ENCODE data around the gene HBZ. TPM values are rescaled to one million over a fixed set of nuclear protein-coding genes. Genes with fewer than 3 reads are reported as not detected.

Gene HBZ
- total RNA-seq, 1 experiment from 2014 or later = not detected

DNA sequence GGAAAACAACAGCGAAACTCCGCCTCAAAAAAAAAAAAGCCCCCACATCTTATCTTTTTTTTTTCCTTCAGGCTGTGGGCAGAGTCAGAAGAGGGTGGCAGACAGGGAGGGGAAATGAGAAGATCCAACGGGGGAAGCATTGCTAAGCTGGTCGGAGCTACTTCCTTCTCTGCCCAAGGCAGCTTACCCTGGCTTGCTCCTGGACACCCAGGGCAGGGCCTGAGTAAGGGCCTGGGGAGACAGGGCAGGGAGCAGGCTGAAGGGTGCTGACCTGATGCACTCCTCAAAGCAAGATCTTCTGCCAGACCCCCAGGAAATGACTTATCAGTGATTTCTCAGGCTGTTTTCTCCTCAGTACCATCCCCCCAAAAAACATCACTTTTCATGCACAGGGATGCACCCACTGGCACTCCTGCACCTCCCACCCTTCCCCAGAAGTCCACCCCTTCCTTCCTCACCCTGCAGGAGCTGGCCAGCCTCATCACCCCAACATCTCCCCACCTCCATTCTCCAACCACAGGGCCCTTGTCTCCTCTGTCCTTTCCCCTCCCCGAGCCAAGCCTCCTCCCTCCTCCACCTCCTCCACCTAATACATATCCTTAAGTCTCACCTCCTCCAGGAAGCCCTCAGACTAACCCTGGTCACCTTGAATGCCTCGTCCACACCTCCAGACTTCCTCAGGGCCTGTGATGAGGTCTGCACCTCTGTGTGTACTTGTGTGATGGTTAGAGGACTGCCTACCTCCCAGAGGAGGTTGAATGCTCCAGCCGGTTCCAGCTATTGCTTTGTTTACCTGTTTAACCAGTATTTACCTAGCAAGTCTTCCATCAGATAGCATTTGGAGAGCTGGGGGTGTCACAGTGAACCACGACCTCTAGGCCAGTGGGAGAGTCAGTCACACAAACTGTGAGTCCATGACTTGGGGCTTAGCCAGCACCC lies 22.8 kb downstream of the HBZ start:
- ChIA-PET RAD21 (ENCODE audit: low non-redundant PET in 1 of 2, low total read pairs in 2 of 2, uncharacterized antibody in 2 of 2, unreplicated experiment in 2 of 2) (no interaction called here), CTCF (no interaction called here), POLR2A (no interaction called here)
- no peak overlapping the region for H3K9ac ChIP-seq (ENCODE audit: low read length)
- H3K4me1 ChIP-seq (ENCODE audit: control insufficient read depth in 1 of 2, insufficient read depth in 2 of 2, low read length in 2 of 2) = peaks cover 0 to 7% of the 10 kb centered on the region in 2 experiments; a peak in 2 of 4 replicates
- H3K36me3 ChIP-seq (ENCODE audit: control insufficient read depth in 1 of 2, insufficient read depth in 2 of 2, low read length in 2 of 2) = no peaks in the 10 kb centered on the region
- H3K27me3 ChIP-seq (ENCODE audit: insufficient read depth, low read length) = no peaks in the 10 kb centered on the region
- TF ChIP-seq POLR2AphosphoS5 (IDR thresholded peaks at IDR 0.05; ENCODE audit: low read depth, low read length) (no peak), EGR1 (IDR thresholded peaks at IDR 0.05; ENCODE audit: low read depth) (no peak), SP1 (IDR thresholded peaks at IDR 0.05; ENCODE audit: low read depth) (no peak), SIN3A (IDR thresholded peaks at IDR 0.05; ENCODE audit: low read depth) (no peak), RAD21 (IDR thresholded peaks at IDR 0.05; ENCODE audit: low read depth) (no peak), CBX3 (IDR thresholded peaks at IDR 0.05; ENCODE audit: low read depth) (no peak), YY1 (IDR thresholded peaks at IDR 0.05; ENCODE audit: extremely low read depth, insufficient replicate concordance, low read depth, low read length) (no peak), JUND (IDR thresholded peaks at IDR 0.05) (no peak), POLR2A (IDR thresholded peaks at IDR 0.05; ENCODE audit: borderline replicate concordance, extremely low read depth, insufficient read depth, insufficient read length) (no peak), ZNF274 (IDR thresholded peaks at IDR 0.05; ENCODE audit: low read depth, low read length) (no peak), ELF1 (IDR thresholded peaks at IDR 0.05; ENCODE audit: borderline replicate concordance, low read depth) (no peak), FOSL1 (IDR thresholded peaks at IDR 0.05; ENCODE audit: low read depth) (no peak), EZH2 (IDR thresholded peaks at IDR 0.05) (no peak), TCF7L2 (IDR thresholded peaks at IDR 0.05; ENCODE audit: borderline replicate concordance, extremely low read depth, insufficient read depth, insufficient read length) (no peak)
- TF ChIP-seq, protein P1, sequence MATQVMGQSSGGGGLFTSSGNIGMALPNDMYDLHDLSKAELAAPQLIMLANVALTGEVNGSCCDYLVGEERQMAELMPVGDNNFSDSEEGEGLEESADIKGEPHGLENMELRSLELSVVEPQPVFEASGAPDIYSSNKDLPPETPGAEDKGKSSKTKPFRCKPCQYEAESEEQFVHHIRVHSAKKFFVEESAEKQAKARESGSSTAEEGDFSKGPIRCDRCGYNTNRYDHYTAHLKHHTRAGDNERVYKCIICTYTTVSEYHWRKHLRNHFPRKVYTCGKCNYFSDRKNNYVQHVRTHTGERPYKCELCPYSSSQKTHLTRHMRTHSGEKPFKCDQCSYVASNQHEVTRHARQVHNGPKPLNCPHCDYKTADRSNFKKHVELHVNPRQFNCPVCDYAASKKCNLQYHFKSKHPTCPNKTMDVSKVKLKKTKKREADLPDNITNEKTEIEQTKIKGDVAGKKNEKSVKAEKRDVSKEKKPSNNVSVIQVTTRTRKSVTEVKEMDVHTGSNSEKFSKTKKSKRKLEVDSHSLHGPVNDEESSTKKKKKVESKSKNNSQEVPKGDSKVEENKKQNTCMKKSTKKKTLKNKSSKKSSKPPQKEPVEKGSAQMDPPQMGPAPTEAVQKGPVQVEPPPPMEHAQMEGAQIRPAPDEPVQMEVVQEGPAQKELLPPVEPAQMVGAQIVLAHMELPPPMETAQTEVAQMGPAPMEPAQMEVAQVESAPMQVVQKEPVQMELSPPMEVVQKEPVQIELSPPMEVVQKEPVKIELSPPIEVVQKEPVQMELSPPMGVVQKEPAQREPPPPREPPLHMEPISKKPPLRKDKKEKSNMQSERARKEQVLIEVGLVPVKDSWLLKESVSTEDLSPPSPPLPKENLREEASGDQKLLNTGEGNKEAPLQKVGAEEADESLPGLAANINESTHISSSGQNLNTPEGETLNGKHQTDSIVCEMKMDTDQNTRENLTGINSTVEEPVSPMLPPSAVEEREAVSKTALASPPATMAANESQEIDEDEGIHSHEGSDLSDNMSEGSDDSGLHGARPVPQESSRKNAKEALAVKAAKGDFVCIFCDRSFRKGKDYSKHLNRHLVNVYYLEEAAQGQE (IDR thresholded peaks at IDR 0.05; ENCODE audit: low read depth) = no peak
- TF ChIP-seq, protein P2, sequence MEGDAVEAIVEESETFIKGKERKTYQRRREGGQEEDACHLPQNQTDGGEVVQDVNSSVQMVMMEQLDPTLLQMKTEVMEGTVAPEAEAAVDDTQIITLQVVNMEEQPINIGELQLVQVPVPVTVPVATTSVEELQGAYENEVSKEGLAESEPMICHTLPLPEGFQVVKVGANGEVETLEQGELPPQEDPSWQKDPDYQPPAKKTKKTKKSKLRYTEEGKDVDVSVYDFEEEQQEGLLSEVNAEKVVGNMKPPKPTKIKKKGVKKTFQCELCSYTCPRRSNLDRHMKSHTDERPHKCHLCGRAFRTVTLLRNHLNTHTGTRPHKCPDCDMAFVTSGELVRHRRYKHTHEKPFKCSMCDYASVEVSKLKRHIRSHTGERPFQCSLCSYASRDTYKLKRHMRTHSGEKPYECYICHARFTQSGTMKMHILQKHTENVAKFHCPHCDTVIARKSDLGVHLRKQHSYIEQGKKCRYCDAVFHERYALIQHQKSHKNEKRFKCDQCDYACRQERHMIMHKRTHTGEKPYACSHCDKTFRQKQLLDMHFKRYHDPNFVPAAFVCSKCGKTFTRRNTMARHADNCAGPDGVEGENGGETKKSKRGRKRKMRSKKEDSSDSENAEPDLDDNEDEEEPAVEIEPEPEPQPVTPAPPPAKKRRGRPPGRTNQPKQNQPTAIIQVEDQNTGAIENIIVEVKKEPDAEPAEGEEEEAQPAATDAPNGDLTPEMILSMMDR (IDR thresholded peaks at IDR 0.05 in 2 of 3, conservative IDR thresholded peaks at IDR 0.05 in 1 of 3; ENCODE audit: borderline replicate concordance in 1 of 3, insufficient read depth in 1 of 3, low read depth in 2 of 3, low read length in 2 of 3) = no peak
- TF ChIP-seq, protein P3, sequence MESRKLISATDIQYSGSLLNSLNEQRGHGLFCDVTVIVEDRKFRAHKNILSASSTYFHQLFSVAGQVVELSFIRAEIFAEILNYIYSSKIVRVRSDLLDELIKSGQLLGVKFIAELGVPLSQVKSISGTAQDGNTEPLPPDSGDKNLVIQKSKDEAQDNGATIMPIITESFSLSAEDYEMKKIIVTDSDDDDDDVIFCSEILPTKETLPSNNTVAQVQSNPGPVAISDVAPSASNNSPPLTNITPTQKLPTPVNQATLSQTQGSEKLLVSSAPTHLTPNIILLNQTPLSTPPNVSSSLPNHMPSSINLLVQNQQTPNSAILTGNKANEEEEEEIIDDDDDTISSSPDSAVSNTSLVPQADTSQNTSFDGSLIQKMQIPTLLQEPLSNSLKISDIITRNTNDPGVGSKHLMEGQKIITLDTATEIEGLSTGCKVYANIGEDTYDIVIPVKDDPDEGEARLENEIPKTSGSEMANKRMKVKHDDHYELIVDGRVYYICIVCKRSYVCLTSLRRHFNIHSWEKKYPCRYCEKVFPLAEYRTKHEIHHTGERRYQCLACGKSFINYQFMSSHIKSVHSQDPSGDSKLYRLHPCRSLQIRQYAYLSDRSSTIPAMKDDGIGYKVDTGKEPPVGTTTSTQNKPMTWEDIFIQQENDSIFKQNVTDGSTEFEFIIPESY (IDR thresholded peaks at IDR 0.05; ENCODE audit: extremely low read depth, insufficient replicate concordance, low read length) = no peak
- TF ChIP-seq, protein P4, sequence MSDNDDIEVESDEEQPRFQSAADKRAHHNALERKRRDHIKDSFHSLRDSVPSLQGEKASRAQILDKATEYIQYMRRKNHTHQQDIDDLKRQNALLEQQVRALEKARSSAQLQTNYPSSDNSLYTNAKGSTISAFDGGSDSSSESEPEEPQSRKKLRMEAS (IDR thresholded peaks at IDR 0.05) = no peak
- no peak for ATAC-seq
- BruUV-seq (replicated peaks) = no TSS peak
- no peak overlapping the region for H3K27ac ChIP-seq (ENCODE audit: low read depth, low read length)
- H3K4me2 ChIP-seq (ENCODE audit: low read length) = no peak overlapping the region
- DNase-seq (ENCODE audit: low read depth, low spot score) = no peak
- no peaks in the 10 kb centered on the region for H4K20me1 ChIP-seq (ENCODE audit: insufficient read depth)
- intact Hi-C loops (cut with micrococcal nuclease) = no loop called here
- H3K4me3 ChIP-seq (replicated peaks in 1 of 2; ENCODE audit: low read depth in 1 of 2, low read length in 2 of 2) = no peak overlapping the region
- no peaks in the 10 kb centered on the region for H3K9me2 ChIP-seq (ENCODE audit: insufficient read depth)
- H2AFZ ChIP-seq (ENCODE audit: low read depth, low read length, poor library complexity, severe bottlenecking) = no peak overlapping the region
- no peaks in the 10 kb centered on the region for H3K9me3 ChIP-seq (ENCODE audit: control insufficient read depth in 1 of 2, insufficient read depth in 1 of 2, low read depth in 1 of 2, low read length in 2 of 2)
- no peaks in the 10 kb centered on the region for H3K79me2 ChIP-seq (ENCODE audit: insufficient read depth, low read length)

Measured in HCT116 (cell line).